ENCODE measurements around the gene PRKCB. TPM values are rescaled to one million over a fixed set of nuclear protein-coding genes. Genes with fewer than 3 reads are reported as not detected.
A peak's percentile ranks its signal among the peaks of the same experiment; 100 is the strongest.

Gene PRKCB
- total RNA-seq, 4 donors from 2014 or later, result 10.7 to 23.9 (median 18.2) TPM

GRCh38 chr16:23905027-23905426, 69.2 kb downstream of the PRKCB start:
- Histone ChIP-seq H3K4me1 (peaks cover 0 to 19% (median 0%) of the 10 kb centered on the region in 3 donors), H3K36me3 (no peaks in the 10 kb centered on the region), H3K4me3 (no peak overlapping the region), H3K9me3 (no peaks in the 10 kb centered on the region), H3K27ac (peak overlapping the region; percentile 43 to 85 (median 77)), H3K27me3 (no peaks in the 10 kb centered on the region)
- WGBS, 2 donors (ENCODE audit: low coverage in 1 of 2), result 17 to 29% methylated on average over 3 to 7 of the region's 8 CpGs
- peak; percentile 93 for ATAC-seq
- peak; percentile 85 for TF ChIP-seq POLR2AphosphoS5 (IDR thresholded peaks at IDR 0.05)
- no peak for TF ChIP-seq CTCF (IDR thresholded peaks at IDR 0.05)

GRCh38 chr16:23907457-23907902, 71.7 kb downstream of the PRKCB start:
- H3K9me3 ChIP-seq, result no peaks in the 10 kb centered on the region
- no peaks in the 10 kb centered on the region for H3K36me3 ChIP-seq
- TF ChIP-seq CTCF (IDR thresholded peaks at IDR 0.05) (no peak), EP300 (IDR thresholded peaks at IDR 0.05) (no peak), POLR2AphosphoS5 (IDR thresholded peaks at IDR 0.05) (no peak), POLR2A (IDR thresholded peaks at IDR 0.05) (no peak)
- H3K27ac ChIP-seq, result peak overlapping the region in 1 of 4 donors; percentile 12
- 67% methylated on average over 3 of the region's 5 CpGs; no CpG with 5 or more reads in 1 of the 2 donors for WGBS, 2 donors (ENCODE audit: low coverage in 1 of 2)
- H3K27me3 ChIP-seq, result no peaks in the 10 kb centered on the region
- H3K4me1 ChIP-seq, result peaks cover 0 to 19% (median 0%) of the 10 kb centered on the region in 3 donors
- ATAC-seq, result no peak
- no peak overlapping the region for H3K4me3 ChIP-seq

GRCh38 chr16:23907903-23908302, 72.1 kb downstream of the PRKCB start:
- 72 to 83% methylated on average over 5 to 6 of the region's 7 CpGs for WGBS, 2 donors (ENCODE audit: low coverage in 1 of 2)
- peak overlapping the region in 1 of 4 donors; percentile 12 for H3K27ac ChIP-seq
- H3K9me3 ChIP-seq, result no peaks in the 10 kb centered on the region
- H3K27me3 ChIP-seq, result no peaks in the 10 kb centered on the region
- H3K4me3 ChIP-seq, result no peak overlapping the region
- H3K36me3 ChIP-seq, result no peaks in the 10 kb centered on the region
- peaks cover 0 to 19% (median 0%) of the 10 kb centered on the region in 3 donors for H3K4me1 ChIP-seq
- ATAC-seq, result no peak
- no peak for TF ChIP-seq EP300 (IDR thresholded peaks at IDR 0.05)
- TF ChIP-seq POLR2A (IDR thresholded peaks at IDR 0.05), result no peak
- no peak for TF ChIP-seq CTCF (IDR thresholded peaks at IDR 0.05)
- no peak for TF ChIP-seq POLR2AphosphoS5 (IDR thresholded peaks at IDR 0.05)

GRCh38 chr16:23908790-23909189, 73.0 kb downstream of the PRKCB start:
- 78 to 87% methylated on average over 5 to 9 of the region's 9 CpGs for WGBS, 2 donors (ENCODE audit: low coverage in 1 of 2)
- H3K9me3 ChIP-seq, result no peaks in the 10 kb centered on the region
- no peak for TF ChIP-seq POLR2AphosphoS5 (IDR thresholded peaks at IDR 0.05)
- no peak for TF ChIP-seq CTCF (IDR thresholded peaks at IDR 0.05)
- TF ChIP-seq EP300 (IDR thresholded peaks at IDR 0.05), result no peak
- TF ChIP-seq POLR2A (IDR thresholded peaks at IDR 0.05), result no peak
- peaks cover 0 to 19% (median 0%) of the 10 kb centered on the region in 3 donors for H3K4me1 ChIP-seq
- no peak overlapping the region for H3K27ac ChIP-seq
- no peak for ATAC-seq
- H3K4me3 ChIP-seq, result no peak overlapping the region
- no peaks in the 10 kb centered on the region for H3K27me3 ChIP-seq
- no peaks in the 10 kb centered on the region for H3K36me3 ChIP-seq

- Histone ChIP-seq H3K27me3 (no peaks in the 10 kb centered on the region), H3K4me1 (peaks cover 0 to 15% (median 0%) of the 10 kb centered on the region in 3 donors), H3K9me3 (no peaks in the 10 kb centered on the region), H3K36me3 (no peaks in the 10 kb centered on the region), H3K27ac (no peak overlapping the region), H3K4me3 (no peak overlapping the region)
- ATAC-seq, result no peak
- TF ChIP-seq CTCF (IDR thresholded peaks at IDR 0.05) (no peak), POLR2A (IDR thresholded peaks at IDR 0.05) (no peak), EP300 (IDR thresholded peaks at IDR 0.05) (no peak), POLR2AphosphoS5 (IDR thresholded peaks at IDR 0.05) (no peak)
- WGBS, 2 donors (ENCODE audit: low coverage in 1 of 2), result 69 to 77% methylated on average over 5 to 7 of the region's 8 CpGs
Observed at GRCh38 chr16:23909792-23910418, 74.1 kb downstream of the PRKCB start.

Measured in gastroesophageal sphincter (tissue), 4 donors.